ENCODE results near the gene NOTCH2.

GRCh38 chr1:119884711-119885110 lies 184.8 kb downstream of the NOTCH2 start:
- TF ChIP-seq POLR2A (IDR thresholded peaks at IDR 0.05) (no peak), CTCF (IDR thresholded peaks at IDR 0.05) (no peak), POLR2AphosphoS5 (IDR thresholded peaks at IDR 0.05) (no peak)

Measured in breast epithelium (tissue), 3 donors.